Right cardiac atrium (tissue), 5 donors: ENCODE results near the gene KIR2DL1. TPM values are rescaled to one million over a fixed set of nuclear protein-coding genes. Genes with fewer than 3 reads are reported as not detected.
"Not testable (repeated sequence)": the region's sequence is repeated elsewhere in the genome, so short reads cannot be mapped to it uniquely, and the experiment has no call there.

Source experiments
- ATAC-seq, 2 donors: fragments of 200-7000 bp; cut with Tn5 transposase; one replicate each; pipeline versions ENCODE4 v1.8.0 to v1.9.1; 2020; ENCODE audit warnings: moderate library complexity in 2 of 2, mild to moderate bottlenecking in 1 of 2
- DNase-seq, 3 donors: peaks; one replicate each; pipeline ENCODE4 v3.0.0-alpha.2; 2020
- H3K27ac ChIP-seq: one replicate; pipeline ENCODE4 v1.5.1; 2013; ENCODE audit warnings: mild to moderate bottlenecking, low read length, control low read depth, moderate library complexity
- H3K27me3 ChIP-seq: one replicate; pipeline ENCODE4 v1.6.1; 2013; ENCODE audit not compliant: control insufficient read depth, insufficient read depth
- H3K4me1 ChIP-seq: one replicate; pipeline ENCODE4 v1.6.1; 2013; ENCODE audit warnings: low read length; ENCODE audit not compliant: control insufficient read depth, insufficient read depth
- H3K4me3 ChIP-seq: one replicate; pipeline ENCODE4 v1.5.1; 2013; ENCODE audit warnings: low read length, control low read depth
- H3K9me3 ChIP-seq: one replicate; pipeline ENCODE4 v1.6.1; 2013; ENCODE audit warnings: low read length; ENCODE audit not compliant: control insufficient read depth
- WGBS: extraction: QIAGEN DNeasy Blood & Tissue Kit; methylation state at CpG from one replicate; pipeline ENCODE4 v1.1.7; 2013; 5-methylcytosine and 5-hydroxymethylcytosine counted together
- intact Hi-C, 4 donors: fragments of 100-400 bp; cut with DNase I; formaldehyde crosslinking; loops; one replicate each; pipeline versions ENCODE4 v1.11.0 to v1.14.0; 2022 to 2023
- polyA plus RNA-seq: library from polyadenylated mRNA; stranded (reverse); fragments of 200-250 nt; gene quantifications from one replicate; pipeline ENCODE4 v1.2.3, GENCODE V29; 2013
- total RNA-seq, 4 donors: library from RNA; stranded (reverse); fragmentation: NEBNext Ultra II Directional; extraction: Animal tissue kit (Norgen Biotek cat#: 25700); gene quantifications; one replicate each; pipeline ENCODE4 v1.2.1, GENCODE V29; 2021
- donor health status: healthy with polysubstance abuse.
- donor health status: DM: no; HTN: yes; CAD: no.
- donor health status: DM: no; HTN: no; CAD: no.
- donor health status: DM: no; HTN: yes; CAD: no; lungs with severe emphysema.
- donor health status: DM: yes; HTN: yes; CAD: no.

KIR2DL1 gene
- total and polyA plus RNA-seq, 5 donors, result 0.11 TPM; not detected in 4

DNA sequence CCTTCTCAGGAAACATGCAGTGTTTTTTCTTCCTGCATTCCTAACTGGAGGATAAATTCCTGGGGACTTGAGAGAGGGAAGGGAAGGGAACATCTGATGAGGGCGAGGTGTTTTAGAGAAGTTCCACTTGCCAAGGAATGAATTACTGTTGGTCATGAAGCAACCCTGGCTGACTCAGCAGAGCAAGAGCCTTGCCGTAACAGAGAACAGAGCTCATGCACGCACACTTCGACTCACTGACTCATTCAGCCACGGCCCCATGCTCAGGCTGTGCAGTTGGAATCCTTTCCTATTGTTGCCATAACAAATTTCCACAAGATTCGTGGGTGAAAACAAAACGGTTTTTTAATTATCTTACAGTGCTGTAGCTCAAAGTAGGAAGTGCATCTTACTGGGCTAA, 55.7 kb downstream of the KIR2DL1 start:
- H3K4me3 ChIP-seq, H3K27ac ChIP-seq, H3K4me1 ChIP-seq, H3K27me3 ChIP-seq, DNase-seq, ATAC-seq, H3K9me3 ChIP-seq, intact Hi-C loops: not testable (repeated sequence)
- WGBS, result 57% methylated on average over 7 of the region's 7 CpGs

DNA sequence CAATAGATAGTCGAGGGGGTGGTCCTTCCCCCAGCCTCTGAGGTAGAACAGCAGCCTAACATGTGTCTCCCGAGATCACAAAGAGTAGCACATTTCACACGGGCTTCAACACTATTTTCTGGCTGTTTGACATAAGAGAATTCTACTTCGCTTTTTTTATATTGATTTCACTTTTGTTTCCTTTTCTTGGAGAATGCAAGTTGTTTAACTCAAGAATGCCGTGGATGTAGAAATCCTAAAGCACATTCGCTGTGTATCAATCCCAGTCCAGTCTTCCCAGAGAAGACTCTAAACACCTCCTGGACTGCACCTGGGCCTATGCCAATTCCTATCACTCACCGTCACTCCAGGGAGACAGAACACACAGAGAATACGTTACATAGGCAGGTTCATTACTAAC, 58.5 kb downstream of the KIR2DL1 start:
- ATAC-seq, H3K27me3 ChIP-seq, H3K9me3 ChIP-seq, H3K4me1 ChIP-seq, H3K27ac ChIP-seq, intact Hi-C loops, H3K4me3 ChIP-seq, DNase-seq: not testable (repeated sequence)
- WGBS, result 67% methylated on average over 7 of the region's 8 CpGs

- H3K27me3 ChIP-seq, H3K4me1 ChIP-seq, H3K27ac ChIP-seq, H3K4me3 ChIP-seq, ATAC-seq, intact Hi-C loops, H3K9me3 ChIP-seq, DNase-seq: not testable (repeated sequence)
- 86% methylated on average over 14 of the region's 14 CpGs for WGBS
Measured at GRCh38 chr19:54832496-54832895, 62.9 kb downstream of the KIR2DL1 start, which contains the start of gene KIR2DS4. Gene KIR2DS4, plus strand, starts transcription at chr19:54832676.

Other genes with a start within 250 kb of the KIR2DL1 start
- 1 to 10 TPM; 1.6 to 5.6 (median 3.4) TPM for gene LILRA2, start 196.0 kb upstream of the KIR2DL1 start, total RNA-seq
- 0.88 TPM for gene LILRA2, start 196.0 kb upstream of the KIR2DL1 start, polyA plus RNA-seq
- gene LILRA1, start 176.2 kb upstream of the KIR2DL1 start, total RNA-seq, result 1 to 10 TPM in 2 of 4 donors, under 1 TPM in 2; 0.64 to 1.5 (median 1.0) TPM
- 0.20 TPM for gene LILRA1, start 176.2 kb upstream of the KIR2DL1 start, polyA plus RNA-seq
- 1 to 10 TPM; 2.4 to 4.1 (median 2.7) TPM for gene LILRB1, start 139.3 kb upstream of the KIR2DL1 start, total RNA-seq
- gene LILRB1, start 139.3 kb upstream of the KIR2DL1 start, polyA plus RNA-seq, result 1.2 TPM
- 1 to 10 TPM; 3.0 to 5.3 (median 4.6) TPM for gene LILRB4, start 106.8 kb upstream of the KIR2DL1 start, total RNA-seq
- gene LILRB4, start 106.8 kb upstream of the KIR2DL1 start, polyA plus RNA-seq, result 1.4 TPM
- gene KIR3DL3, start 45.4 kb upstream of the KIR2DL1 start, total RNA-seq, result not detected
- not detected for gene KIR3DL3, start 45.4 kb upstream of the KIR2DL1 start, polyA plus RNA-seq
- gene KIR2DL3, start 31.3 kb upstream of the KIR2DL1 start, total RNA-seq, result not detected
- gene KIR2DL3, start 31.3 kb upstream of the KIR2DL1 start, polyA plus RNA-seq, result 0.07 TPM
- gene KIR2DL4, start 33.8 kb downstream of the KIR2DL1 start, total RNA-seq, result not detected
- 0.07 TPM for gene KIR2DL4, start 33.8 kb downstream of the KIR2DL1 start, polyA plus RNA-seq
- gene KIR3DL1, start 46.7 kb downstream of the KIR2DL1 start, total RNA-seq, result not detected
- gene KIR3DL1, start 46.7 kb downstream of the KIR2DL1 start, polyA plus RNA-seq, result 0.05 TPM
- under 1 TPM in 1 of 4 donors, not detected in 3; 0.23 TPM for gene KIR2DS4, start 62.9 kb downstream of the KIR2DL1 start, total RNA-seq
- gene KIR2DS4, start 62.9 kb downstream of the KIR2DL1 start, polyA plus RNA-seq, result 0.14 TPM
- under 1 TPM in 1 of 4 donors, not detected in 3; 0.11 TPM for gene KIR3DL2, start 80.7 kb downstream of the KIR2DL1 start, total RNA-seq
- gene KIR3DL2, start 80.7 kb downstream of the KIR2DL1 start, polyA plus RNA-seq, result not detected
- 1 to 10 TPM in 1 of 4 donors, under 1 TPM in 2, not detected in 1; 0.44 to 1.2 (median 0.54) TPM for gene FCAR, start 104.4 kb downstream of the KIR2DL1 start, total RNA-seq
- 0.18 TPM for gene FCAR, start 104.4 kb downstream of the KIR2DL1 start, polyA plus RNA-seq
- under 1 TPM in 3 of 4 donors, not detected in 1; 0.21 to 0.57 (median 0.37) TPM for gene NCR1, start 136.4 kb downstream of the KIR2DL1 start, total RNA-seq
- not detected for gene NCR1, start 136.4 kb downstream of the KIR2DL1 start, polyA plus RNA-seq
- gene NLRP7, start 177.7 kb downstream of the KIR2DL1 start, total RNA-seq, result not detected
- not detected for gene NLRP7, start 177.7 kb downstream of the KIR2DL1 start, polyA plus RNA-seq
- gene NLRP2, start 196.6 kb downstream of the KIR2DL1 start, total RNA-seq, result 1 to 10 TPM in 1 of 4 donors, under 1 TPM in 2, not detected in 1; 0.39 to 1.7 (median 0.40) TPM
- not detected for gene NLRP2, start 196.6 kb downstream of the KIR2DL1 start, polyA plus RNA-seq